Measurements from ENCODE around the gene CD33. TPM values are rescaled to one million over a fixed set of nuclear protein-coding genes. Genes with fewer than 3 reads are reported as not detected.

CD33 gene
- total RNA-seq, 1 donor from 2014 or later, result not detected

GRCh38 chr19:51240866-51241265 is 16.0 kb downstream of the CD33 start:
- Mint-ChIP-seq H3K27ac (no peak overlapping the region), H3K4me1 (ENCODE audit: low read depth) (peaks cover 2% of the 10 kb centered on the region), H3K36me3 (ENCODE audit: insufficient read depth) (no peaks in the 10 kb centered on the region), H3K4me3 (ENCODE audit: low read depth) (no peak overlapping the region), H3K27me3 (no peaks in the 10 kb centered on the region), H3K9me3 (ENCODE audit: low read depth) (no peaks in the 10 kb centered on the region)
- no peak for TF ChIP-seq CTCF (IDR thresholded peaks at IDR 0.05; ENCODE audit: unreplicated experiment)
- DNase-seq (ENCODE audit: low spot score, unreplicated experiment), result no peak

GRCh38 chr19:51242881-51243630 is 18.2 kb downstream of the CD33 start:
- Mint-ChIP-seq H3K4me1 (ENCODE audit: low read depth) (peaks cover 13% of the 10 kb centered on the region), H3K27me3 (no peaks in the 10 kb centered on the region), H3K36me3 (ENCODE audit: insufficient read depth) (no peaks in the 10 kb centered on the region), H3K4me3 (ENCODE audit: low read depth) (no peak overlapping the region), H3K27ac (no peak overlapping the region), H3K9me3 (ENCODE audit: low read depth) (no peaks in the 10 kb centered on the region)
- no peak for TF ChIP-seq CTCF (IDR thresholded peaks at IDR 0.05; ENCODE audit: unreplicated experiment)
- DNase-seq (ENCODE audit: low spot score, unreplicated experiment), result no peak

GRCh38 chr19:51246164-51246552 is 21.3 kb downstream of the CD33 start:
- H3K9me3 Mint-ChIP-seq (ENCODE audit: low read depth), result peaks cover 4% of the 10 kb centered on the region
- H3K36me3 Mint-ChIP-seq (ENCODE audit: insufficient read depth), result no peaks in the 10 kb centered on the region
- DNase-seq (ENCODE audit: low spot score, unreplicated experiment), result no peak
- TF ChIP-seq CTCF (IDR thresholded peaks at IDR 0.05; ENCODE audit: unreplicated experiment), result no peak
- H3K4me1 Mint-ChIP-seq (ENCODE audit: low read depth), result peaks cover 13% of the 10 kb centered on the region
- H3K27ac Mint-ChIP-seq, result peak overlapping the region; percentile 83
- H3K27me3 Mint-ChIP-seq, result no peaks in the 10 kb centered on the region
- no peak overlapping the region for H3K4me3 Mint-ChIP-seq (ENCODE audit: low read depth)

GRCh38 chr19:51247972-51248590 is 23.2 kb downstream of the CD33 start:
- no peak for TF ChIP-seq CTCF (IDR thresholded peaks at IDR 0.05; ENCODE audit: unreplicated experiment)
- DNase-seq (ENCODE audit: low spot score, unreplicated experiment), result no peak
- peaks cover 11% of the 10 kb centered on the region for H3K4me1 Mint-ChIP-seq (ENCODE audit: low read depth)
- no peaks in the 10 kb centered on the region for H3K27me3 Mint-ChIP-seq
- H3K36me3 Mint-ChIP-seq (ENCODE audit: insufficient read depth), result no peaks in the 10 kb centered on the region
- no peak overlapping the region for H3K27ac Mint-ChIP-seq
- H3K4me3 Mint-ChIP-seq (ENCODE audit: low read depth), result no peak overlapping the region
- peaks cover 4% of the 10 kb centered on the region for H3K9me3 Mint-ChIP-seq (ENCODE audit: low read depth)

GRCh38 chr19:51250786-51251467 is 26.0 kb downstream of the CD33 start, which contains the start of gene SIGLECL1:
TSS of gene SIGLECL1 (plus strand) at chr19:51251080. CDS start at chr19:51264073, 12,993 bp downstream.
- TF ChIP-seq CTCF (IDR thresholded peaks at IDR 0.05; ENCODE audit: unreplicated experiment), result no peak
- peaks cover 11% of the 10 kb centered on the region for H3K4me1 Mint-ChIP-seq (ENCODE audit: low read depth)
- no peaks in the 10 kb centered on the region for H3K27me3 Mint-ChIP-seq
- DNase-seq (ENCODE audit: low spot score, unreplicated experiment), result no peak
- H3K36me3 Mint-ChIP-seq (ENCODE audit: insufficient read depth), result no peaks in the 10 kb centered on the region
- peaks cover 4% of the 10 kb centered on the region for H3K9me3 Mint-ChIP-seq (ENCODE audit: low read depth)
- H3K4me3 Mint-ChIP-seq (ENCODE audit: low read depth), result no peak within 1 kb of the TSS
- peak within 1 kb of the TSS; percentile 15 for H3K27ac Mint-ChIP-seq

Data from progenitor cell of endocrine pancreas (in vitro differentiated cells).